Left ventricle myocardium superior (tissue), 1 donor: Measurements from ENCODE around the gene CIBAR2. TPM values are rescaled to one million over a fixed set of nuclear protein-coding genes. Genes with fewer than 3 reads are reported as not detected.

Experiments
- ATAC-seq: fragments of 200-7000 bp; cut with Tn5 transposase; one replicate; pipeline ENCODE4 v1.9.1; 2020; ENCODE audit warnings: mild to moderate bottlenecking, moderate library complexity
- DNase-seq: peaks from one replicate; pipeline ENCODE4 v3.0.0-alpha.2; 2020
- intact Hi-C: fragments of 100-400 bp; cut with micrococcal nuclease; formaldehyde crosslinking; loops from one replicate; pipeline ENCODE4 v1.11.0; 2022
- total RNA-seq: library from RNA; stranded (reverse); fragmentation: NEBNext Ultra II Directional; extraction: Animal tissue kit (Norgen Biotek cat#: 25700); gene quantifications from one replicate; pipeline ENCODE4 v1.2.1, GENCODE V29; 2021
- donor health status: DM: no; HTN: yes; CAD: no; lungs with severe emphysema.

Gene CIBAR2
- total RNA-seq, 1 donor from 2014 or later, result not detected

GRCh38 chr16:85089525-85089924 is 22.7 kb downstream of the CIBAR2 start:
- peak; percentile 33 for ATAC-seq
- intact Hi-C loops, result no loop called here
- DNase-seq, result no peak

GRCh38 chr16:85088570-85089199 is 23.6 kb downstream of the CIBAR2 start:
- intact Hi-C loops, result no loop called here
- ATAC-seq, result no peak
- no peak for DNase-seq

- intact Hi-C loops, result no loop called here
- ATAC-seq (no peak), DNase-seq (no peak)
These were observed 24.2 kb downstream of the CIBAR2 start for GRCh38 chr16:85087899-85088569.

- DNase-seq (peak; percentile 89), ATAC-seq (peak; percentile 67)
- intact Hi-C loops, result no loop called here
These were observed 25.7 kb downstream of the CIBAR2 start for GRCh38 chr16:85086347-85087291.

- DNase-seq (no peak), ATAC-seq (no peak)
- intact Hi-C loops, result no loop called here
These were observed 26.6 kb downstream of the CIBAR2 start for GRCh38 chr16:85085721-85086120.

- intact Hi-C loops, result no loop called here
- DNase-seq (no peak), ATAC-seq (no peak)
These were observed 27.3 kb downstream of the CIBAR2 start for GRCh38 chr16:85084841-85085510.

- intact Hi-C loops, result no loop called here
- ATAC-seq (no peak), DNase-seq (no peak)
These were observed 29.1 kb downstream of the CIBAR2 start for GRCh38 chr16:85083051-85083639.

- no peak for DNase-seq
- ATAC-seq, result peak; percentile 19
- intact Hi-C loops, result no loop called here
These were observed 29.9 kb downstream of the CIBAR2 start for GRCh38 chr16:85082173-85083050.

- intact Hi-C loops, result no loop called here
- ATAC-seq, result no peak
- DNase-seq, result no peak
These were observed 30.5 kb downstream of the CIBAR2 start for GRCh38 chr16:85081765-85082164.

GRCh38 chr16:85081038-85081437 is 31.2 kb downstream of the CIBAR2 start:
- ATAC-seq (no peak), DNase-seq (no peak)
- intact Hi-C loops, result no loop called here

- intact Hi-C loops, result no loop called here
- ATAC-seq, result no peak
These were observed 32.3 kb downstream of the CIBAR2 start for GRCh38 chr16:85079785-85080570.

GRCh38 chr16:85078952-85079351 is 33.3 kb downstream of the CIBAR2 start:
- no peak for ATAC-seq
- intact Hi-C loops, result no loop called here
- no peak for DNase-seq

More at GRCh38 chr16:85079785-85080570, 32.3 kb downstream of the CIBAR2 start:
- DNase-seq, result no peak

GRCh38 chr16:85078226-85078625 is 34.0 kb downstream of the CIBAR2 start:
- ATAC-seq (no peak), DNase-seq (no peak)
- intact Hi-C loops, result no loop called here

- intact Hi-C loops, result no loop called here
- no peak for ATAC-seq
- DNase-seq, result no peak
These were observed 34.6 kb downstream of the CIBAR2 start for GRCh38 chr16:85077576-85078125.

- no peak for DNase-seq
- ATAC-seq, result no peak
- intact Hi-C loops, result no loop called here
These were observed 35.2 kb downstream of the CIBAR2 start for GRCh38 chr16:85077039-85077438.

GRCh38 chr16:85075236-85075924 is 36.9 kb downstream of the CIBAR2 start:
- no peak for ATAC-seq
- no peak for DNase-seq
- intact Hi-C loops, result no loop called here
